RWPE1 (cell line): ENCODE data around the gene OTUD1.

Experiments
- CTCF ChIA-PET: fragments of 350-600 bp; sonication (Branson Sonifier 250); formaldehyde crosslinking; extraction: SDS; loops from one replicate; lab custom pipeline; 2021; lab: Yijun Ruan, JAX
- POLR2A ChIA-PET: fragments of 400-600 bp; formaldehyde crosslinking; extraction: SDS; loops from one replicate; lab custom pipeline; 2020; ENCODE audit warnings: antibody characterized with exemption; ENCODE audit not compliant: low non-redundant PET; lab: Yijun Ruan, JAX
- DNase-seq: peaks from one replicate; pipeline ENCODE4 v3.0.0; 2012; ENCODE audit warnings: low spot score
- H3K27ac ChIP-seq: fragments of 450-650 bp; 2 replicates; pipeline ENCODE4 v1.5.1; 2017
- TF ChIP-seq, protein P1 (sequence below): fragments of 450-650 bp; conservative IDR thresholded peaks from 2 replicates; pipeline ENCODE4 v1.5.1; 2017; ENCODE audit warnings: low read depth, mild to moderate bottlenecking

Gene OTUD1

DNA sequence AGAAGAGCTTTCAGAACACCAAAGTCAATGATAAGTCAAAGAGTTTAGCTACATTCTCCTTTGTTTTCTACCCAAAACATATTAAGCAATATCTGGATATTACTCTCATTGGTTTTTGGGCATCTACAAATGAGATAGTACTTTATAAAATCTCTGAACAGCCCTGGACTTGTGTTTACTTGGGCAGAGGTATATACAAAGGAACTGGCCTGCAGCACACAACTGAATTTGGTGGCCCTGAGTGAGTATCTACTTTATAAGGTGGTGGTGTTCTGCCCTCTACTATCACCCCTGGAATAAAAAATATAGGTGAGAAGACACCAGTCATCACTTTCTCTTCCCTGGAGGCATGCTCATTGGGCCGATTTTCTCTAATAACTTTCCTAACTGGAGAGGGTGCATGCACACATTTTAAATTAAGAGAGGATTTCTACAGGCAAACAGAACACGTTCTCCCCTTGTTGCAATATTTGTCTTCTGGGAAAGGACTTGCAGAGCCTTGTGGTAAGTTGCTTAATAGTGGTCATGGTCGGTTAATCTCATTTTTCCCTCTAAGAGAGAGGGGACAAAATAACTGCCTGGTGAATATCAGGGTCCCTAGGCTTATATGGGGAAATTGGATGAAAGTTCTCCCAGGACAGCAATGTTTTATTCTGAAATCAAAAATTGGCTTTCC is 41.1 kb downstream of the OTUD1 start:
- no peak overlapping the region for H3K27ac ChIP-seq
- no peak for DNase-seq
- TF ChIP-seq, protein P1, sequence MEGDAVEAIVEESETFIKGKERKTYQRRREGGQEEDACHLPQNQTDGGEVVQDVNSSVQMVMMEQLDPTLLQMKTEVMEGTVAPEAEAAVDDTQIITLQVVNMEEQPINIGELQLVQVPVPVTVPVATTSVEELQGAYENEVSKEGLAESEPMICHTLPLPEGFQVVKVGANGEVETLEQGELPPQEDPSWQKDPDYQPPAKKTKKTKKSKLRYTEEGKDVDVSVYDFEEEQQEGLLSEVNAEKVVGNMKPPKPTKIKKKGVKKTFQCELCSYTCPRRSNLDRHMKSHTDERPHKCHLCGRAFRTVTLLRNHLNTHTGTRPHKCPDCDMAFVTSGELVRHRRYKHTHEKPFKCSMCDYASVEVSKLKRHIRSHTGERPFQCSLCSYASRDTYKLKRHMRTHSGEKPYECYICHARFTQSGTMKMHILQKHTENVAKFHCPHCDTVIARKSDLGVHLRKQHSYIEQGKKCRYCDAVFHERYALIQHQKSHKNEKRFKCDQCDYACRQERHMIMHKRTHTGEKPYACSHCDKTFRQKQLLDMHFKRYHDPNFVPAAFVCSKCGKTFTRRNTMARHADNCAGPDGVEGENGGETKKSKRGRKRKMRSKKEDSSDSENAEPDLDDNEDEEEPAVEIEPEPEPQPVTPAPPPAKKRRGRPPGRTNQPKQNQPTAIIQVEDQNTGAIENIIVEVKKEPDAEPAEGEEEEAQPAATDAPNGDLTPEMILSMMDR: no peak
- ChIA-PET POLR2A (no interaction called here), CTCF (interaction anchor here (0.6 kb wide), 2 partner anchors 173 to 1748 kb away, joined by 3 read pairs; no protein-coding TSS in a partner anchor)

DNA sequence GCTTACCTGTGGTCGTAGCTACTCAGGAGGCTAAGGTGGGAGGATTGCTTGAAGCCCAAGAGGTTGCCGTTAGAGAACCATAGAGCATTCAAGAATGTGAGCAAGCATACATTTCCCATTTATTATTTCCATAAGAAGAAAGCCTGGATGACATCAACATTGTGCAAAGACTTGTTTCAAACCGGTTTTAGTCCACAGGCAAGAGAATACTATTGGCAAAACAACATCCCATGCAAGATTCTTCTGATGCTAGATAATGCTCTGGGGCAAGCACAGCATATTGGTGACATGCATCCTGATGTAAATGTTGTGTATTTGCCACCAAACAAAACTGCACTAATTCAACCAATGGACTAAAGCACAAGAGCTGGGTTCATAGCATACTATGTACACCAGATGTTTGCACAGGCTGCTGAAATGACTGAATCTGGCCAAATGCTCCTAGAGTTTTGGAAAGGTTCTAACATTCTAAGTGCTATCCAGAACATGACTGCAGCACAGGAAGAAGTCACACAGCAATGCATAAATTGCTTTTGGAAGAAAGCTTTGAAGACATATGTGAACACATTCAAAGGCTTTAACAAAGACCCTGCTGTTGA is 42.6 kb downstream of the OTUD1 start:
- no peak for DNase-seq
- CTCF ChIA-PET: interaction anchor here (0.6 kb wide), 1 partner anchor 1142 kb away, joined by 3 read pairs; no protein-coding TSS in a partner anchor

DNA sequence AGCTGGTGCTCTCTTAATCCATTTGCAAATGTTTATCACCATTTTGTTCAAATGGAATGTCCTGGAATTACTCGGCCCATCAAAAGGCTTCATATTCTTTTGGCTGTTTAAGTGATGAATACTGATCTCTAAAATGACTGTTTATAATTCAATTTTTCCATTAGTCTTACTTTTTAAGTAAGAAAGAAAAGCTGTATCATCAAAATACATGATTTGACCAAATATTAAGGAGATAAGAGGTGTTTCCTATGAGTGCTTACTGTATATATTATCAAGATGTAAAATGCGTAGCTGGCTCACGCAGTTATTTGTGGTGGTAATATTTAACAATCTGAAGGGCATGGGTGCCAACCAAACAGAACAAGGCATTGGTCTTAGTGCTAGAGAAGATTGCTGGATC is 51.2 kb downstream of the OTUD1 start:
- no peak for DNase-seq
- ChIA-PET CTCF (no interaction called here), POLR2A (no interaction called here)
- TF ChIP-seq, protein P1: no peak
- no peak overlapping the region for H3K27ac ChIP-seq

More for the DNA sequence above, 42.6 kb downstream of the OTUD1 start:
- TF ChIP-seq, protein P1: no peak
- POLR2A ChIA-PET: no interaction called here
- no peak overlapping the region for H3K27ac ChIP-seq
